Mesenteric fat pad (tissue), 1 donor: ENCODE results near the gene KLHL1. TPM values are rescaled to one million over a fixed set of nuclear protein-coding genes. Genes with fewer than 3 reads are reported as not detected.

Source experiments
- DNase-seq: peaks from one replicate; pipeline ENCODE4 v3.0.0-alpha.2; 2020; ENCODE audit warnings: low spot score
- total RNA-seq: library from RNA; stranded (reverse); fragmentation: NEBNext Ultra II Directional; extraction: Animal tissue kit (Norgen Biotek cat#: 25700); gene quantifications from one replicate; pipeline ENCODE4 v1.2.1, GENCODE V29; 2021
- donor health status: DM: yes; HTN: yes; CAD: no.

Gene KLHL1
- total RNA-seq, 1 donor from 2014 or later, result not detected

- no peak for DNase-seq
Observed at GRCh38 chr13:69872321-69873047, 235.8 kb downstream of the KLHL1 start.

GRCh38 chr13:69866555-69866954 is 241.7 kb downstream of the KLHL1 start:
- DNase-seq, result no peak

GRCh38 chr13:69857183-69857821 is 250.9 kb downstream of the KLHL1 start:
- DNase-seq, result no peak

GRCh38 chr13:69856331-69856730 is 251.9 kb downstream of the KLHL1 start:
- no peak for DNase-seq

GRCh38 chr13:69828527-69828926 is 279.7 kb downstream of the KLHL1 start:
- no peak for DNase-seq

GRCh38 chr13:69820180-69820579 is 288.1 kb downstream of the KLHL1 start:
- no peak for DNase-seq

GRCh38 chr13:69817333-69817869 is 290.9 kb downstream of the KLHL1 start:
- DNase-seq, result no peak

- DNase-seq, result no peak
Observed at GRCh38 chr13:69809152-69809551, 299.1 kb downstream of the KLHL1 start.

GRCh38 chr13:69796256-69796655 is 312.0 kb downstream of the KLHL1 start:
- DNase-seq, result no peak

GRCh38 chr13:69793783-69794453 is 314.3 kb downstream of the KLHL1 start:
- DNase-seq, result no peak

GRCh38 chr13:69776937-69777336 is 331.3 kb downstream of the KLHL1 start:
- no peak for DNase-seq

- no peak for DNase-seq
Observed at GRCh38 chr13:69769608-69770007, 338.6 kb downstream of the KLHL1 start.

GRCh38 chr13:69761581-69761980 is 346.7 kb downstream of the KLHL1 start:
- no peak for DNase-seq

GRCh38 chr13:69755101-69755500 is 353.2 kb downstream of the KLHL1 start:
- DNase-seq, result no peak

- no peak for DNase-seq
Observed at GRCh38 chr13:69751259-69751658, 357.0 kb downstream of the KLHL1 start.

- DNase-seq, result no peak
Observed at GRCh38 chr13:69737129-69737935, 370.9 kb downstream of the KLHL1 start.

- DNase-seq, result no peak
Observed at GRCh38 chr13:69721631-69722030, 386.6 kb downstream of the KLHL1 start.

GRCh38 chr13:69720278-69720983 is 387.8 kb downstream of the KLHL1 start:
- no peak for DNase-seq

GRCh38 chr13:69706807-69707206 is 401.4 kb downstream of the KLHL1 start:
- no peak for DNase-seq

- DNase-seq, result no peak
Observed at GRCh38 chr13:69704311-69704710, 403.9 kb downstream of the KLHL1 start.

GRCh38 chr13:69690999-69691398 is 417.3 kb downstream of the KLHL1 start:
- no peak for DNase-seq
